CD4-positive, CD25-positive, alpha-beta regulatory T cell (primary cell): ENCODE results near the gene C19orf44. TPM values are rescaled to one million over a fixed set of nuclear protein-coding genes. Genes with fewer than 3 reads are reported as not detected.

ENCODE experiments used
- ATAC-seq, 2 donors: fragments of 150-1000 bp; cut with Tn5 transposase; one replicate each; pipeline ENCODE4 v1.10.0; 2021; ENCODE audit warnings: low read depth in 2 of 2, moderate number of reproducible peaks in 2 of 2, moderate library complexity in 1 of 2
- DNase-seq, 3 donors: peaks; one replicate each; pipeline versions ENCODE4 v3.0.0 to v3.0.0-alpha.2; 2012 to 2022; ENCODE audit warnings: mixed read lengths in 1 of 3
- H3K27ac ChIP-seq: one replicate; pipeline ENCODE4 v1.7.0; 2013; ENCODE audit warnings: mild to moderate bottlenecking, low read length; ENCODE audit not compliant: insufficient read depth, poor library complexity, severe bottlenecking
- H3K27me3 ChIP-seq: one replicate; pipeline ENCODE4 v1.7.0; 2013; ENCODE audit warnings: low read length; ENCODE audit not compliant: control insufficient read depth, insufficient read depth
- H3K36me3 ChIP-seq: one replicate; pipeline ENCODE4 v1.7.0; 2013; ENCODE audit warnings: mild to moderate bottlenecking, low read length, moderate library complexity; ENCODE audit not compliant: control insufficient read depth, insufficient read depth
- H3K4me1 ChIP-seq: 2 replicates; pipeline ENCODE4 v1.7.0; 2013; ENCODE audit warnings: mild to moderate bottlenecking, low read length; ENCODE audit not compliant: insufficient read depth, control insufficient read depth, poor library complexity, severe bottlenecking
- H3K4me3 ChIP-seq: one replicate; pipeline ENCODE4 v1.7.0; 2013; ENCODE audit warnings: low read depth, mild to moderate bottlenecking, low read length, moderate library complexity
- H3K9me3 ChIP-seq, 2 experiments: 1 replicate in 1 of 2; 2 replicates in 1 of 2; pipeline ENCODE4 v1.7.0; 2013; ENCODE audit warnings: low read length in 2 of 2, mild to moderate bottlenecking in 1 of 2, moderate library complexity in 1 of 2; ENCODE audit not compliant: control insufficient read depth in 2 of 2
- H3K27ac Mint-ChIP-seq, 3 donors: one replicate each; pipeline ENCODE4 v1.8.0; 2020 to 2022; ENCODE audit warnings: mild to moderate bottlenecking in 3 of 3, mixed read lengths in 3 of 3, moderate library complexity in 2 of 3
- H3K27me3 Mint-ChIP-seq: one replicate; pipeline ENCODE4 v1.8.0; 2022; ENCODE audit warnings: mild to moderate bottlenecking, mixed read lengths
- H3K36me3 Mint-ChIP-seq: one replicate; pipeline ENCODE4 v1.8.0; 2020; ENCODE audit warnings: mixed read lengths
- H3K4me1 Mint-ChIP-seq, 4 donors: one replicate each; pipeline ENCODE4 v1.8.0; 2020 to 2022; ENCODE audit warnings: mixed read lengths in 4 of 4, mild to moderate bottlenecking in 1 of 4
- H3K4me3 Mint-ChIP-seq, 4 donors: one replicate each; pipeline ENCODE4 v1.8.0; 2020 to 2022; ENCODE audit warnings: mild to moderate bottlenecking in 4 of 4, mixed read lengths in 4 of 4, moderate library complexity in 3 of 4
- H3K9me3 Mint-ChIP-seq, 7 donors: one replicate each; pipeline ENCODE4 v1.8.0; 2020 to 2022; ENCODE audit warnings: mixed read lengths in 7 of 7, mild to moderate bottlenecking in 3 of 7, moderate library complexity in 2 of 7
- polyA plus RNA-seq, 4 donors: library from polyadenylated mRNA; unstranded; fragments of 300-500 nt; fragmentation: Illumina TruSeq; gene quantifications; one replicate each; pipeline ENCODE4 v1.2.3, GENCODE V29; 2021
- total RNA-seq: library from RNA; stranded (reverse); gene quantifications from one replicate; pipeline ENCODE4 v1.2.3, GENCODE V29; 2022

The C19orf44 gene
- total and polyA plus RNA-seq, 5 donors from 2014 or later, result 0.76 to 1.9 (median 1.5) TPM; not detected in 1

DNA sequence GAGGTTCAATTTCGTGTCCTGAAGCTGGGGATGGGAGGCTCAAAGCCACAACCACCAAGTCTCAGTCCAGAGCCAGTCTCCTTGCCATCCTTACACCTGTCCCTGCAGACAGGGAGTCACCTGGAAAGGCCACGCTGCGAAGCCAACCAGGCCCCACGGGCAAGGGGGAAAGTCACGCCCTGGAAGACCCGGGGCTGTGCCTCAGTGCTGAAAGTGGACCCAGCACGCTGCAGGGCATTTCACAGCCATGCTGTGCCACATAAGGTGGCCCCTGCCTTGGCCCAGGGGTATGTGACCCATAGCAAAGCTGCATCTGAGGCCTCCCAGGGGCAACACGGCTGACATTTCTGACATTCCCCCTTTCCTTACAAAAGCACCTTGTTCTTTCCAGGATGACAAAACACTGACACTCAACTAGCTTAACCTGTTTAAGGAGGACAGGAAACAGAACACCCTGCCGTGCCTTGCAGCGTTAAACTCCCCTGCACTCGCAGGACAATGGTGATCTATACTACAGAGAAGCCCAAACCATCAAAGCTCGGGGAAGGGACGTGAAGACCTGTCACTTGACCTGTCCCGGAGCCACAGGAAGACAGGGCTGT, 31.2 kb downstream of the C19orf44 start:
- DNase-seq (no peak), ATAC-seq (no peak)
- no peaks in the 10 kb centered on the region for H3K9me3 ChIP-seq
- peaks cover 15% of the 10 kb centered on the region for H3K36me3 Mint-ChIP-seq
- H3K36me3 ChIP-seq, result peaks cover 87% of the 10 kb centered on the region
- H3K9me3 Mint-ChIP-seq, result no peaks in the 10 kb centered on the region
- H3K27ac Mint-ChIP-seq, result no peak overlapping the region
- no peak overlapping the region for H3K27ac ChIP-seq
- no peak overlapping the region for H3K4me3 ChIP-seq
- no peaks in the 10 kb centered on the region for H3K4me1 ChIP-seq
- no peaks in the 10 kb centered on the region for H3K27me3 ChIP-seq
- H3K4me3 Mint-ChIP-seq, result no peak overlapping the region
- no peaks in the 10 kb centered on the region for H3K27me3 Mint-ChIP-seq
- H3K4me1 Mint-ChIP-seq, result peaks cover 0 to 2% (median 0%) of the 10 kb centered on the region in 4 donors

DNA sequence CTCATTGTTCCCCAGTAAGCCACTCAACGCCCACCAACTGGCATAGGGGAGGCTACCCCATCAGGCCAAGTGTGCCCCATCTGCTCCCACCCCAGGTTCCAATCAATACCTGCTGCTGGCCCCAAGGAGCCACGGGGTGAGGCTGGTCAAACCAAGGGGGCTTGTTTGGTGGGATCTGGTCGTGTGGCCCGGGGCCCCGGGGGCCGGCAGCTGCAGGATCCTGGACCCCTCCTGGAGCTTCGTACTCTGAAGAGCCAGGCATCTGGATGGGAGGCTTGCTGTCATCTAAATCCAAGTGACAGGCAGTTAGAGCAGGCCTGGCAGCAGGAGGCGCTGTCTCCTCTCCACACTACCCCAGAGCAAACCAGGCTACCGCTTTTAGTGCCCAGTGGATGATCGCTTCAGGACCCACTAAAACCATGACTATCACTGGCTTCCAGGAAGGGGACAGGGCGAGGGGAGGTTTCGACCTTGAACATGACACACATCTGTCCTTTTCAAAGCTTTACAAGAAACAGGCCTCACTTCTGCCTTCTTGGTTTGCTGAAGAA, 31.9 kb downstream of the C19orf44 start:
- H3K9me3 ChIP-seq, result no peaks in the 10 kb centered on the region
- Mint-ChIP-seq H3K27ac (no peak overlapping the region), H3K36me3 (peaks cover 15% of the 10 kb centered on the region), H3K4me3 (no peak overlapping the region), H3K9me3 (no peaks in the 10 kb centered on the region), H3K4me1 (peaks cover 0 to 2% (median 0%) of the 10 kb centered on the region in 4 donors), H3K27me3 (no peaks in the 10 kb centered on the region)
- peak in 1 of 2 donors; percentile 38 for ATAC-seq
- no peak overlapping the region for H3K27ac ChIP-seq
- H3K27me3 ChIP-seq, result no peaks in the 10 kb centered on the region
- no peaks in the 10 kb centered on the region for H3K4me1 ChIP-seq
- H3K4me3 ChIP-seq, result no peak overlapping the region
- peaks cover 87% of the 10 kb centered on the region for H3K36me3 ChIP-seq
- peak in 2 of 3 donors; percentile 36 to 58 for DNase-seq

DNA sequence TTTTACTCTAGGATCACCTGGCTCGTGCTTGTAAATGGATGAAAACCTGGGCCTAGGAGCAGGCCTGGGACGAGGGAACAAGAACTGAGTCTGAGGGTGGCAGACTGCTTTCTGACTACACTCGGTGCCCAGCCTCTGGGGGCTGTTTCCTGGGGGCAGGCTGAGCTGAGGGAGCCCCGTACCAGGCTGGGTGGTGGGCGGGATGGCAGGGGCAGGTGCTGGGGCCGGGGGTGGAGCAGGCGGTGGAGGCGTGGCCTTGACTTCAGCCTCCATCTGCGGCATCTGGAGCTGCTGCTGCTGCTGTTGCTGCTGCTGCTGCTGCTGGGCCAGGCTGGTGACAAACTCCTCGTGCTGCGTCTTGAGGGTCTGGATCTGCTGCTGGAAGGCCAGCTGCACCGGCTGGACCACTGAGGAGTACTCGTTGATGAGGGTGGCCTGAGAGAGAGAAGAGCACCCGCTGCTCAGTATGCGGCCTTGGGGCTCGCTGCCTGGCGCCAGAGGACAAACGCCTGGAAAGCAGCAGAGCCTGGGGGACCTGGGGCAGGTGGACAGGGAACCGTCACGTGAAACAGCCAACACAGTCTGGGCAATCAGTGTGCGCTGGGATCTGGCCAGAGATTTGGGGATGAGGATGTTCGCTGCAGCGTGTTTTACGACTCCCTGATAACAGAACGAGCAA, 33.4 kb downstream of the C19orf44 start:
- Mint-ChIP-seq H3K27ac (no peak overlapping the region), H3K9me3 (no peaks in the 10 kb centered on the region), H3K27me3 (no peaks in the 10 kb centered on the region), H3K4me3 (no peak overlapping the region), H3K4me1 (peaks cover 0 to 2% (median 0%) of the 10 kb centered on the region in 4 donors), H3K36me3 (peaks cover 19% of the 10 kb centered on the region)
- H3K4me3 ChIP-seq, result no peak overlapping the region
- H3K36me3 ChIP-seq, result peaks cover 91% of the 10 kb centered on the region
- H3K27me3 ChIP-seq, result no peaks in the 10 kb centered on the region
- H3K27ac ChIP-seq, result no peak overlapping the region
- ATAC-seq, result no peak
- no peak for DNase-seq
- H3K9me3 ChIP-seq, result no peaks in the 10 kb centered on the region
- no peaks in the 10 kb centered on the region for H3K4me1 ChIP-seq

DNA sequence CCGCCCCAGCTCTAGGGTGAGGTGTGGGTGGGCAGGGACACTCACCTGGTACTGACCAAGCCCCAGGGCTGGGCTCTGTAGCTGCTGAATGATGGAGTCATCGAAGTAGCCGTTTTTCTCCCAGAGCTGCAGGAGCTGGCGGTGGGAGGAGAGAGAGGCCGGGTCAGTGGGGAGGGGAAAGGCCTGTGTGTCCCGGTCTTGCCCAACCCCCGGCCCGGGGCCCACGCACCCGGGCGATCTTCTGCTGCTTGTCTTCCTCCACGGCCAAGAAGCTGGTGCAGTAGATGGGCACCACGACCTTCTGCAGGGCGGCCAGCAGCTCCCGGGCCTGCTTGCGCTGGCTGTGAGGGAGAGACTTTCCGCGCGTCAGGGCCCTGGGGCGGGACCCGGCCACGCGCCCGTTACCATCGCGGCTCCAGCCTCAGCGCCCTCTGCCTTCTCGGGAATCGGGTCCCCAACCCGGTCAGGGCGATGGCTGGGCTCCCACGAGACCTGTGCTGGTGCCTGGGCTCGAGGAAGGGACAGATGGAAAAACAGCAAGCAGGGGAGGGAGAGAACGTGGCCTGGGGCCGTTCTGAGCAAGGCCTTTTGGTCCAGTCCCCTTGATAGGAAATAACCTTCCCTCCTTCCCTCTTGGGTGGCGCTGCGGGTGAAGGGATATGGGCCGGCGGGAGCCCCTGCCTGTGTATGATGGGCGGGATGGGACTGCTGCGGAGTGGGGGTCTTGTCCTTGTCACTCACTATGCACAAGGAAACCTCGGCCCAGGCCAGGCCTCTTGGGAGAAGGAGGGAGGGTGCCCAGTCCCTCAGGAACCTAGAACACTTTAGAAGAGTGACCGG, 34.6 kb downstream of the C19orf44 start:
- Histone ChIP-seq H3K9me3 (no peaks in the 10 kb centered on the region), H3K27me3 (no peaks in the 10 kb centered on the region), H3K4me3 (no peak overlapping the region), H3K36me3 (peaks cover 94% of the 10 kb centered on the region), H3K4me1 (no peaks in the 10 kb centered on the region), H3K27ac (no peak overlapping the region)
- Mint-ChIP-seq H3K4me1 (peaks cover 0 to 2% (median 0%) of the 10 kb centered on the region in 4 donors), H3K27me3 (no peaks in the 10 kb centered on the region), H3K9me3 (no peaks in the 10 kb centered on the region), H3K36me3 (peaks cover 19% of the 10 kb centered on the region), H3K4me3 (no peak overlapping the region), H3K27ac (no peak overlapping the region)
- ATAC-seq (no peak), DNase-seq (no peak)

DNA sequence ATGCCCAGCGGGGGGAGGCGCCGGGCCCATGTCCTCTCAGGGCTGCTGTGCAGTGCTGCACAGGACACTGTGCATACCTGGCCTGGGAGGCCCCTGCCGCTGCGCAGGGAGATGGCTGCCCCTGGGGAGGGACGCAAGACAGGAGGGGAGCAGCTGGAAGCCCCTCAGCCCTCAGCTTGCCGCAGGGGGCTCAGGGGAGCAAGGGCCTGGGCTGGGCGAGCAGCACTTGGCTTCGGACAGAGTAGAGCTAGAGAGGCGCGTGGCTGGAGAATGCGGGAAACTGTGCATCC, 35.1 kb downstream of the C19orf44 start:
- Histone ChIP-seq H3K4me1 (no peaks in the 10 kb centered on the region), H3K9me3 (no peaks in the 10 kb centered on the region), H3K27ac (no peak overlapping the region), H3K4me3 (no peak overlapping the region), H3K36me3 (peaks cover 94% of the 10 kb centered on the region), H3K27me3 (no peaks in the 10 kb centered on the region)
- Mint-ChIP-seq H3K27me3 (no peaks in the 10 kb centered on the region), H3K9me3 (no peaks in the 10 kb centered on the region), H3K4me1 (peaks cover 0 to 2% (median 0%) of the 10 kb centered on the region in 4 donors), H3K27ac (no peak overlapping the region), H3K36me3 (peaks cover 19% of the 10 kb centered on the region), H3K4me3 (no peak overlapping the region)
- no peak for DNase-seq
- ATAC-seq, result no peak

DNA sequence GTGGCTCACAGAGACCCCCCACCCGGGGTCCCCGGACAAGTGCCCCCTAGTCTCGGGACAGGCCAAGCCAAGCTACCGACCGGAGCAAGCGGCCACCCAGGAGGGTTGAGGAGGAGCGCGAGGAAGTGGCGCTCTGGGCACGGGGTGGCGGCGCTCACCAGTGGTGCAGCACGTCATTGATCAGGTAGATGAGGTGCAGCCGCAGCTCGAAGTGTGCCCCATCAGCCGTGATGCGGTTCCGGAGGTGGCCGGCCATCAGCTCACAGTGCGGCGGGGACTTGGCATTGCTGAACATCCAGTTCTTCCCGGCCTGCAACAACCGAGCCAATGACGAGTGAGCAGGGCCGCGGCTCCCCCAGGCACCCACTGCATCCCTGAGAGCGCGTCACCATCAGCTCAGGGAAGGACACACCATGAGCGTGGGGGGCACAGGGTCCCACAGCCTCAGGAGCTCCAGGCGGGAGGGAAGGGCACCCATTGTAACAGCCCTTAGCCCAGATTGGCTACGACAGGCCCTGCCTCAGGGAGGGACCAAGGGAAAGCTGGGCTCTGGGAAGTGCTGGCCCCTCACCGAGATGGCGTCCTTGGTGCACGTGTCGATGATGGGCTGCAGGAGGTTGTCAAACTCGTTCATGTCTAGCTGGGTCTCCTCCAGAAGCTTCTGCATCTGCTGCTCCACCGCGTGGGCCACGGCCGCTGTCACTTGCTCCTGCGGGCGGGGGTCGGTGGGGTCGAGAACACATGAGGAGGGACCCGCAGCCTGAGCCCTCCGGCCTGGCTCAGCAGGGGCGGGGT, 36.4 kb downstream of the C19orf44 start:
- H3K36me3 Mint-ChIP-seq, result peaks cover 22% of the 10 kb centered on the region
- peaks cover 0 to 7% (median 5%) of the 10 kb centered on the region in 4 donors for H3K4me1 Mint-ChIP-seq
- Histone ChIP-seq H3K27ac (no peak overlapping the region), H3K4me3 (no peak overlapping the region), H3K9me3 (no peaks in the 10 kb centered on the region), H3K36me3 (peaks cover 90% of the 10 kb centered on the region), H3K4me1 (no peaks in the 10 kb centered on the region), H3K27me3 (no peaks in the 10 kb centered on the region)
- DNase-seq, result no peak
- no peak overlapping the region for H3K4me3 Mint-ChIP-seq
- no peak overlapping the region for H3K27ac Mint-ChIP-seq
- no peak for ATAC-seq
- H3K9me3 Mint-ChIP-seq, result no peaks in the 10 kb centered on the region
- no peaks in the 10 kb centered on the region for H3K27me3 Mint-ChIP-seq

DNA sequence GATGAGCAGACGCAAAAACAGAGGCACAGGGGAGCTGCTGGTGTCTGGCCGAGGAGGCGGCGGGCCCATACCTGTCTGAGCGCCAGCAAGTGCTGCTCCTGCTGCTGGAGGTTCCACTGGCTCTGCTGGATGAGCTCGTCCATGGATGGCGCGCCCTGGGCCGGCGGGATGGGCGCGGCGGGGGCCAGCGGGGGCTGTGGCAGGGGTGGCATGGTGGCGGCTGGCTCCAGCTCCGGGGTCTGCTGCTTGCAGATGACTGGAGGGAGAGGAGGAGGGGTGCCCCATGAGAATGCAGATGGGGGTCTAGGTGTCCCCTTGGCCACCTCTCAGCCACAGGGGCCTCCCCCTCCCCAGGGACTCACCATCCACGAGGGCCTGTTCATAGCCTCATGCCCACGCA, 39.2 kb downstream of the C19orf44 start:
- no peaks in the 10 kb centered on the region for H3K9me3 Mint-ChIP-seq
- peaks cover 33% of the 10 kb centered on the region for H3K36me3 Mint-ChIP-seq
- peaks cover 13% of the 10 kb centered on the region for H3K4me1 ChIP-seq
- no peak overlapping the region for H3K4me3 Mint-ChIP-seq
- H3K4me3 ChIP-seq, result no peak overlapping the region
- H3K9me3 ChIP-seq, result no peaks in the 10 kb centered on the region
- no peaks in the 10 kb centered on the region for H3K27me3 Mint-ChIP-seq
- H3K36me3 ChIP-seq, result peaks cover 79% of the 10 kb centered on the region
- no peak for DNase-seq
- no peak for ATAC-seq
- no peaks in the 10 kb centered on the region for H3K27me3 ChIP-seq
- peaks cover 0 to 32% (median 13%) of the 10 kb centered on the region in 4 donors for H3K4me1 Mint-ChIP-seq
- H3K27ac ChIP-seq, result no peak overlapping the region
- no peak overlapping the region for H3K27ac Mint-ChIP-seq
